A549 treated with AZD9567 at 1 μM for 4 hours (cell line): ENCODE data around the gene CCDC81. TPM values are rescaled to one million over a fixed set of nuclear protein-coding genes. Genes with fewer than 3 reads are reported as not detected.

Experiments used
- total RNA-seq: library from RNA; stranded (reverse); fragments of 200-300 nt; extraction: Qiagen RNA extraction; gene quantifications from 5 replicates; pipeline ENCODE4 v1.2.3, GENCODE V29; 2022; ENCODE audit not compliant: insufficient read depth

Gene CCDC81
- total RNA-seq: 0.19 to 0.36 TPM (median 0.23 TPM) in 4 of 5 replicates, not detected in the other

DNA sequence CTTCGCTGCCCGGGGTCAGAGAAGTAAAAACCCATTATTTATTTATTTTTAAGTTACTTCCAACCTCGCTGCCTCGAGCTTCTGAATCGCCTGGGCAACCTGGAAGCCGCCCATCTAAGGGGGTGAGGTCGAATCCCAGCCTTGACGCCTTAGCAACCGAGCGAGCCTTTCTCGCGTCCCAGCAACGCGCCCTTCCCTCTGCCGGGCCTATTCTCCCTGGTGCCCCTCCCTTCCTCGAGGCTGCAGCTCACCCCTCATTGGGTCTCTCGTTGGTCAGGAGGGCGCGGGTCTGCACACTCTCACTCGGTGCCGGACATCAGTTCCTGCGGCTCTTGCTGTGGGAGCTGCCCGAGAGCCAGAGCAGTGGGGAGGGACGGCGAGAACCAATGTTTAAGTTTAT, at the start of gene CCDC81:
Gene CCDC81, plus strand, starts transcription at position 302 of the 400 bp plus-strand sequence. CDS start 277 bp downstream, outside the sequence.

Other genes starting within 250 kb of the CCDC81 start
- gene EED, start 130.1 kb upstream of the CCDC81 start, total RNA-seq: 24.9 to 31.5 TPM (median 26.9 TPM) in 5 replicates
- gene HIKESHI, start 72.6 kb upstream of the CCDC81 start, total RNA-seq: 36.0 to 40.4 TPM (median 37.7 TPM) in 5 replicates